ENCODE data around the gene KIAA1671. TPM values are rescaled to one million over a fixed set of nuclear protein-coding genes. Genes with fewer than 3 reads are reported as not detected.

Gene KIAA1671
- total and polyA plus RNA-seq, 4 donors, result 21.7 to 55.2 (median 25.8) TPM

DNA sequence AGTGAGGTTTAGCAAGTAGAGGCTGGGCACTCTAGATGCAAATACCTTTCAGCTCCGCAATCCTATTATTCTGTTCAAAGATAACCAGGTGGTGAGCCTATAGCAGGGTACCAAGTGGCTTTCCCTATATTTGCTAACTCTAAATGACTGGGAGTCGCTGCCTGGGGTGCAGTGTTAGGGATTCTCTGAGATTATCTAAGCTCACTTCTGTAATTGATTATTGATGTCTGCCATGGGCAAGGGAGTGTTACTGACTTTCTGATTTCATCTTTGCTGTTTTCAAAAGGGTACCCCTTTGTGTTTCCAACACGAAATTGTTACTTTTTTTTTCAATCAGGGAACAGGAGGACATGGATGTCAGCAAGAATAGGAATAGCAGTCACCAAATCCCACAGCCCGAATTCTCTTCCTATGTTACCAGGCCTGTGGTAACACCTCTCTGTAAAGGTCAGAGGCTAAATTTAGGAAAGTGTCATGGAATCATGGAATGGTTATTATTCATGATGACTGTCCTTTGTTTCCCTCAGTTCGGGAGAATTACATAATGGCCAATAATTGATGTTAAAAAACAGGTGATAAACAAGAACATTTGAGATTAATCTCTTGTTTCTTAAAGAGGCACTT is 184.5 kb downstream of the KIAA1671 start:
- no peak overlapping the region for H3K4me3 ChIP-seq (ENCODE audit: low read depth, low read length)
- H3K27me3 ChIP-seq (ENCODE audit: control insufficient read depth, insufficient read depth, low read length), result no peaks in the 10 kb centered on the region
- 100% methylated on average over 2 of the region's 5 CpGs for WGBS (ENCODE audit: insufficient coverage)
- no peaks in the 10 kb centered on the region for H3K36me3 ChIP-seq (ENCODE audit: control insufficient read depth, insufficient read depth, low read length)
- H3K27ac ChIP-seq (ENCODE audit: low read depth, low read length), result no peak overlapping the region
- no peak for DNase-seq (ENCODE audit: low read depth in 4 of 6, low spot score in 6 of 6)
- peaks cover 24% of the 10 kb centered on the region for H3K4me1 ChIP-seq (ENCODE audit: control insufficient read depth, insufficient read depth, low read length)
- H3K9me3 ChIP-seq (ENCODE audit: control insufficient read depth, insufficient read depth, low read length), result no peaks in the 10 kb centered on the region

- Histone ChIP-seq H3K36me3 (ENCODE audit: control insufficient read depth, insufficient read depth, low read length) (no peaks in the 10 kb centered on the region), H3K9me3 (ENCODE audit: control insufficient read depth, insufficient read depth, low read length) (no peaks in the 10 kb centered on the region), H3K4me3 (ENCODE audit: low read depth, low read length) (no peak overlapping the region), H3K27me3 (ENCODE audit: control insufficient read depth, insufficient read depth, low read length) (no peaks in the 10 kb centered on the region), H3K4me1 (ENCODE audit: control insufficient read depth, insufficient read depth, low read length) (peaks cover 32% of the 10 kb centered on the region), H3K27ac (ENCODE audit: low read depth, low read length) (no peak overlapping the region)
- DNase-seq (ENCODE audit: low read depth in 4 of 6, low spot score in 6 of 6), result no peak
- 81% methylated on average over 4 of the region's 6 CpGs for WGBS (ENCODE audit: insufficient coverage)
These were observed 185.3 kb downstream of the KIAA1671 start for GRCh38 chr22:25137577-25138525.

GRCh38 chr22:25139062-25139461 is 186.5 kb downstream of the KIAA1671 start:
- Histone ChIP-seq H3K4me1 (ENCODE audit: control insufficient read depth, insufficient read depth, low read length) (peaks cover 34% of the 10 kb centered on the region), H3K4me3 (ENCODE audit: low read depth, low read length) (no peak overlapping the region), H3K36me3 (ENCODE audit: control insufficient read depth, insufficient read depth, low read length) (no peaks in the 10 kb centered on the region), H3K27me3 (ENCODE audit: control insufficient read depth, insufficient read depth, low read length) (no peaks in the 10 kb centered on the region), H3K27ac (ENCODE audit: low read depth, low read length) (no peak overlapping the region), H3K9me3 (ENCODE audit: control insufficient read depth, insufficient read depth, low read length) (no peaks in the 10 kb centered on the region)
- 14% methylated on average over 2 of the region's 2 CpGs for WGBS (ENCODE audit: insufficient coverage)
- DNase-seq (ENCODE audit: low read depth in 4 of 6, low spot score in 6 of 6), result peak in 4 of 6 donors; percentile 42 to 92 (median 62)

DNA sequence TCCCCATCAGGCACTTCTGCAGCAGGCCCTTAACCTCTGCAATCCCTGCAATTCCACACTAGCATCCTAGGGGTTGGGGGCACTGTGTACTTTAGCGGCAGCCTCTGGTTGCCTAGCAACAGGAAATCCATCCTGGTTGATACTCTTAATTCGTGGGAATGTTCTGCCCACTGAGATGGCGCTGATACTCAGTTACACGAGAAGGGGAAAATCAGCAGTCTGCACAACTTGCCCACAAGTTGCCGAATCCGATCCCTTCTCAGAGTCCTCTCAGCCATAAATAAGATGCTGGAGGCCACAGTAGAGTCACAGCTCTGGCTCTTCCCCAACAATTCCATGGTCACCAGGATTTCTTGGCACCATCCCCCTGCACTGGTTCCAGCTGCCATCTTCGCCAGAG is 189.6 kb downstream of the KIAA1671 start:
- H3K36me3 ChIP-seq (ENCODE audit: control insufficient read depth, insufficient read depth, low read length), result no peaks in the 10 kb centered on the region
- peaks cover 40% of the 10 kb centered on the region for H3K4me1 ChIP-seq (ENCODE audit: control insufficient read depth, insufficient read depth, low read length)
- no peaks in the 10 kb centered on the region for H3K9me3 ChIP-seq (ENCODE audit: control insufficient read depth, insufficient read depth, low read length)
- peak overlapping the region; percentile 18 for H3K27ac ChIP-seq (ENCODE audit: low read depth, low read length)
- peak; percentile 50 to 94 (median 58) for DNase-seq (ENCODE audit: low read depth in 4 of 6, low spot score in 6 of 6)
- H3K27me3 ChIP-seq (ENCODE audit: control insufficient read depth, insufficient read depth, low read length), result no peaks in the 10 kb centered on the region
- no peak overlapping the region for H3K4me3 ChIP-seq (ENCODE audit: low read depth, low read length)
- 24% methylated on average over 7 of the region's 7 CpGs for WGBS (ENCODE audit: insufficient coverage)

DNA sequence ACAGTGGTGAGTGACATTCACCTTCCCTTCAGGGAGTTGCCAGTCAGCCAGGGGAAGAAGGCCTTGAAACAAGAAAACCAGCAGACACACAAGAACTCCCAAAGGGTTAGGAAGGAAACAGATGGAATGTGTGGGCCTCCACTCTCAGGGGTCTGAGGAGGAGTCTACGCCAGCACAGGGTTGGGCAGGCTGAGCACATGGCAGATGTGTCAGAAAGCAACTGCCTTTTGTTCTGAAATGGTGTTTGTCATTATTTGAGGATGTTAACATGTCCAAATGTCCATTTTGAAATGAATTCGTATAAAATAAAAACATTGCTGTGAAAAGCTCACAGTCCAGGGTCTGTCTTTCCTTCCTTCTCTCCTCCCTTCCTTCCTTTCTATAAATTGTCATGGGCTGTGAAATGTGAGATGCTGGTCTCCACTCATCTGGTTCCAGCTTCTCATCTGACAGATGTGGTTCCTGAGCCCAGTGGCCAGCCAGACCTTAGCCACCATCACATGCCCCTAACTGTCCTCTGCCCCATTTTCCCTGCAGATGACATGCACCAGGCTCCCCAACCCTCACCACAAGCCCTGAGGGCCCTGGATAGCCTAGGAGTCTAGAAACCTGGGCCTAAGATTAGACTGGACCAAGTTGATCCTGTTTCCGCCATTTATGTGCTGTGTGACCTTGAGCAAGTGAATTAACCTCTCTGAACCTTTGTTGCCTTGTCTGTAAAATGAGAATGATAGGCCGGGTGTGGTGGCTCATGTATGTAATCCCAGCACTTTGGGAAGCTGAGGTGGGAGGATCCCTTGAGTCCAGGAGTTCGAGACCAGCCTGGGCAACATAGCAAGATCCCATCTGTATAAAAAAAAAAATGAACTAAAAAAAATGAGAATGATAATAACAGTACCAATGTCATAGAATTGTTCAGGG is 190.9 kb downstream of the KIAA1671 start:
- H3K9me3 ChIP-seq (ENCODE audit: control insufficient read depth, insufficient read depth, low read length), result no peaks in the 10 kb centered on the region
- H3K36me3 ChIP-seq (ENCODE audit: control insufficient read depth, insufficient read depth, low read length), result no peaks in the 10 kb centered on the region
- no peak for DNase-seq (ENCODE audit: low read depth in 4 of 6, low spot score in 6 of 6)
- peak overlapping the region; percentile 11 for H3K27ac ChIP-seq (ENCODE audit: low read depth, low read length)
- peaks cover 45% of the 10 kb centered on the region for H3K4me1 ChIP-seq (ENCODE audit: control insufficient read depth, insufficient read depth, low read length)
- H3K27me3 ChIP-seq (ENCODE audit: control insufficient read depth, insufficient read depth, low read length), result no peaks in the 10 kb centered on the region
- H3K4me3 ChIP-seq (ENCODE audit: low read depth, low read length), result no peak overlapping the region
- WGBS (ENCODE audit: insufficient coverage), result 100% methylated on average over 2 of the region's 5 CpGs

GRCh38 chr22:25144522-25144921 is 192.0 kb downstream of the KIAA1671 start:
- H3K9me3 ChIP-seq (ENCODE audit: control insufficient read depth, insufficient read depth, low read length), result no peaks in the 10 kb centered on the region
- H3K27ac ChIP-seq (ENCODE audit: low read depth, low read length), result no peak overlapping the region
- no peak for DNase-seq (ENCODE audit: low read depth in 4 of 6, low spot score in 6 of 6)
- H3K4me1 ChIP-seq (ENCODE audit: control insufficient read depth, insufficient read depth, low read length), result peaks cover 44% of the 10 kb centered on the region
- no peaks in the 10 kb centered on the region for H3K27me3 ChIP-seq (ENCODE audit: control insufficient read depth, insufficient read depth, low read length)
- no peak overlapping the region for H3K4me3 ChIP-seq (ENCODE audit: low read depth, low read length)
- H3K36me3 ChIP-seq (ENCODE audit: control insufficient read depth, insufficient read depth, low read length), result no peaks in the 10 kb centered on the region
- WGBS (ENCODE audit: insufficient coverage), result 100% methylated on average over 1 of the region's 2 CpGs

GRCh38 chr22:25146307-25146706 is 193.8 kb downstream of the KIAA1671 start:
- peaks cover 43% of the 10 kb centered on the region for H3K4me1 ChIP-seq (ENCODE audit: control insufficient read depth, insufficient read depth, low read length)

DNA sequence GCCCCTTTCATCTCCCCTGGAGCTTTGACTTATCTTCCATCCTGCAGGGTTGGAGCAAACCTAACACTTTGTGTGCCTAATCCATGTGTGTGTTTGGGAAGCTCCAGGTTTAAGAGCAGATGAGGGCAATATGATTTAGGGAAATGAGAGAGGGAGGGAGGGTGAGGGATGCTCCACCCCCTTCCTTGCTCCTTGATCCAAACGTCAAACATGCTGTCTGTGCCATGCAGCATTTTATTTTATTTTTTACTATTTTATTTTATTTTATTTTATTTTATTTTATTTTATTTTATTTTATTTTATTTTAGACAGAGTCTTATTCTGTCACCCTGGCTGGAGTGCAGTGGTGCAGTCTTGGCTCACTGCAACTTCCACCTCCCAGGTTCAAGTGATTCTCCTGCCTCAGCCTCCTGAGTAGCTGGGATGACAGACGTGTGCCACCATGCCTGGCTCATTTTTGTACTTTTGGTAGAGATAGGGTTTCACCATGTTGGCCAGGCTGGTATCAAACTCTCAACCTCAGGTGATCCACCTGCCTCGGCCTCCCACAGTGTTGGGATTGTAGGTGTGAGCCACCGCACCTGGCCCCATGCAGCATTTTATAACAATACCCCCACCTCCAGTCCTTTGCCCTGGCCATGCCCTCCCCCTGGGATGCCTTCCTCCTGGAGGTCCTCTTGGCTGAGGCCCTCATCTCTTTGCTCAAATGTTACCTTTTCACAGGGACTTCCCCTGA is 194.6 kb downstream of the KIAA1671 start:
- peaks cover 37% of the 10 kb centered on the region for H3K4me1 ChIP-seq (ENCODE audit: control insufficient read depth, insufficient read depth, low read length)
- DNase-seq (ENCODE audit: low read depth in 4 of 6, low spot score in 6 of 6), result no peak
- H3K27me3 ChIP-seq (ENCODE audit: control insufficient read depth, insufficient read depth, low read length), result no peaks in the 10 kb centered on the region
- WGBS (ENCODE audit: insufficient coverage), result 63% methylated on average over 1 of the region's 4 CpGs
- no peak overlapping the region for H3K4me3 ChIP-seq (ENCODE audit: low read depth, low read length)
- no peak overlapping the region for H3K27ac ChIP-seq (ENCODE audit: low read depth, low read length)
- no peaks in the 10 kb centered on the region for H3K36me3 ChIP-seq (ENCODE audit: control insufficient read depth, insufficient read depth, low read length)
- H3K9me3 ChIP-seq (ENCODE audit: control insufficient read depth, insufficient read depth, low read length), result no peaks in the 10 kb centered on the region

More at GRCh38 chr22:25146307-25146706, 193.8 kb downstream of the KIAA1671 start:
- H3K9me3 ChIP-seq (ENCODE audit: control insufficient read depth, insufficient read depth, low read length), result no peaks in the 10 kb centered on the region
- no peak overlapping the region for H3K4me3 ChIP-seq (ENCODE audit: low read depth, low read length)
- no CpG with 5 or more reads among the region's 1 CpG for WGBS (ENCODE audit: insufficient coverage)
- H3K36me3 ChIP-seq (ENCODE audit: control insufficient read depth, insufficient read depth, low read length), result no peaks in the 10 kb centered on the region
- DNase-seq (ENCODE audit: low read depth in 4 of 6, low spot score in 6 of 6), result no peak
- H3K27ac ChIP-seq (ENCODE audit: low read depth, low read length), result no peak overlapping the region
- no peaks in the 10 kb centered on the region for H3K27me3 ChIP-seq (ENCODE audit: control insufficient read depth, insufficient read depth, low read length)

DNA sequence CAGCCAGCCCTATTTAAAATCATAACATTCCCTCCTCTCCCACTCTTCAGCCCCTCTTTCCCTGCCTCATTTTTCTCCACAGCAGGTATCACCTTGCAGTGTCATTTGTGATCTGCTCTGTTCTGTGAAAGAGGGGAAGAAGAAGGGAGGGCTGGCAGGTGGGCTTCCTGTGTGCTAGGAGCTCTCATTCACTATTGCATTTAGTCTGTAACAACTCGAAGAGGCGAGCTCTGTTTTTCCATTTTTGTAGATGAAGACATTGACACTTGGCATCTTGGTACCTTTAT is 195.1 kb downstream of the KIAA1671 start:
- DNase-seq (ENCODE audit: low read depth in 4 of 6, low spot score in 6 of 6), result no peak
- no CpG with 5 or more reads among the region's 2 CpGs for WGBS (ENCODE audit: insufficient coverage)
- no peak overlapping the region for H3K27ac ChIP-seq (ENCODE audit: low read depth, low read length)
- H3K27me3 ChIP-seq (ENCODE audit: control insufficient read depth, insufficient read depth, low read length), result no peaks in the 10 kb centered on the region
- no peaks in the 10 kb centered on the region for H3K36me3 ChIP-seq (ENCODE audit: control insufficient read depth, insufficient read depth, low read length)
- H3K4me1 ChIP-seq (ENCODE audit: control insufficient read depth, insufficient read depth, low read length), result peaks cover 32% of the 10 kb centered on the region
- H3K4me3 ChIP-seq (ENCODE audit: low read depth, low read length), result no peak overlapping the region
- no peaks in the 10 kb centered on the region for H3K9me3 ChIP-seq (ENCODE audit: control insufficient read depth, insufficient read depth, low read length)
